ENCODE data around the gene BBS7. TPM values are rescaled to one million over a fixed set of nuclear protein-coding genes. Genes with fewer than 3 reads are reported as not detected.

BBS7 gene
- total and polyA plus RNA-seq, 2 experiments from 2014 or later: 9.5 to 11.9 TPM

GRCh38 chr4:121790976-121791375 is 79.3 kb downstream of the BBS7 start:
- DNase-seq (ENCODE audit: low spot score): peak; percentile 27
- H3K27me3 ChIP-seq: no peaks in the 10 kb centered on the region
- H3K4me3 ChIP-seq: no peak overlapping the region
- no peaks in the 10 kb centered on the region for H4K20me1 ChIP-seq (ENCODE audit: insufficient read depth, poor library complexity, severe bottlenecking)
- no peaks in the 10 kb centered on the region for H3K9me2 ChIP-seq (replicated peaks; ENCODE audit: insufficient read depth)
- H3K36me3 ChIP-seq (replicated peaks; ENCODE audit: insufficient read depth, low read depth): no peaks in the 10 kb centered on the region
- TF ChIP-seq CTCF (IDR thresholded peaks at IDR 0.05; ENCODE audit: poor library complexity) (no peak), EZH2phosphoT487 (IDR thresholded peaks at IDR 0.05; ENCODE audit: low read depth, severe bottlenecking, unreplicated experiment) (no peak), EZH2 (IDR thresholded peaks at IDR 0.05; ENCODE audit: borderline replicate concordance) (no peak)
- no peak overlapping the region for H3K4me2 ChIP-seq
- no peaks in the 10 kb centered on the region for H3K79me2 ChIP-seq
- H3K9me3 ChIP-seq (ENCODE audit: low read depth): no peaks in the 10 kb centered on the region
- H3K27ac ChIP-seq: peak overlapping the region; percentile 42
- H3K4me1 ChIP-seq (ENCODE audit: insufficient read depth): peaks cover 4% of the 10 kb centered on the region
- no peak overlapping the region for H2AFZ ChIP-seq

DNA sequence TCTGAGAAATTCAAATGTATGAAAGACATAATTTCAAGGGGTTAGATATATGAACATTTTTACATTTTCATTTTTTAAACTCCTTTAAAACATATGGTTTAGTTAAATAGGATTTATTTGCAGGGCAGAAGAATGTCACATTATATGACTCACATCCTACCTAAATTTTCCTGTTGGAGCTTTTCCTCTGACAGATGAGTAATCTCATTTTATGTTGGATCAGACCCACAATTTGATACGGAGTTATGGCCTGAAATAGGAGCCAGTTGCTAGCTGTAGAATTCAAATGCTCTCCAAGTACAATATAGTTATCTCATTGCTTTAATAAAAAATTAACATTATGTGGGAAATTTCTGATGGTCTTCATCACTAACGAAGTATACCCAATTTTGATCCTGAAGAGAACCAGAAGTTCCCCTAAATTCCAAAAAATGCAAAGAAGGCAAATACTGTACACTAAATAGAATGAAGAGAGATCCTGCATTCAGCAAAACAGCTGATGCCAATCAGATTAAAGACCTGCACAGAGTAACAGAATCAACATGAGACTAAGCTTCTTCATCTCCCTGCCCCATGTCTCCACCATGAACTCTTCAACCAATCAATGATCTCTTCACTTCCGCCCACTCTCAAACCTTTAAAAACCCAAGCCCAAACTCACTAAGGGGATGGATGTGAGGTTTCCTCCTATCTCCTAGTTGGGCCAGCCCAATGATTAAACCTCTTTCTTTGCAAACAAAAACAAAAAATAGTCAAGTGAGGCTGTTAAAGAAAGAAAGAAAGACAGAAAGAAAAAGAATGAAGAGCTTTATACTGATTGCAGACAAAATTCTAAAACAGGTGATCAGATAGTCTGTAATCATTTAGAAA is 80.1 kb downstream of the BBS7 start:
- WGBS (ENCODE audit: low lambda C conversion rate, missing lambda C conversion rate): 86% methylated on average over 3 of the region's 3 CpGs
- no peak overlapping the region for H3K4me2 ChIP-seq
- TF ChIP-seq EZH2 (IDR thresholded peaks at IDR 0.05; ENCODE audit: borderline replicate concordance) (no peak), CTCF (IDR thresholded peaks at IDR 0.05; ENCODE audit: poor library complexity) (no peak), EZH2phosphoT487 (IDR thresholded peaks at IDR 0.05; ENCODE audit: low read depth, severe bottlenecking, unreplicated experiment) (no peak)
- no peak for DNase-seq (ENCODE audit: low spot score)
- H3K9me3 ChIP-seq (ENCODE audit: low read depth): no peaks in the 10 kb centered on the region
- no peak overlapping the region for H2AFZ ChIP-seq
- no peaks in the 10 kb centered on the region for H3K79me2 ChIP-seq
- H3K27me3 ChIP-seq: no peaks in the 10 kb centered on the region
- peaks cover 2% of the 10 kb centered on the region for H3K4me1 ChIP-seq (ENCODE audit: insufficient read depth)
- H3K36me3 ChIP-seq (replicated peaks; ENCODE audit: insufficient read depth, low read depth): no peaks in the 10 kb centered on the region
- peak overlapping the region; percentile 42 for H3K27ac ChIP-seq
- H3K4me3 ChIP-seq: no peak overlapping the region
- no peaks in the 10 kb centered on the region for H4K20me1 ChIP-seq (ENCODE audit: insufficient read depth, poor library complexity, severe bottlenecking)
- no peaks in the 10 kb centered on the region for H3K9me2 ChIP-seq (replicated peaks; ENCODE audit: insufficient read depth)

GRCh38 chr4:121789455-121789854 is 80.8 kb downstream of the BBS7 start:
- H2AFZ ChIP-seq: no peak overlapping the region
- no peak overlapping the region for H3K4me2 ChIP-seq
- no peak for DNase-seq (ENCODE audit: low spot score)
- TF ChIP-seq EZH2phosphoT487 (IDR thresholded peaks at IDR 0.05; ENCODE audit: low read depth, severe bottlenecking, unreplicated experiment) (no peak), EZH2 (IDR thresholded peaks at IDR 0.05; ENCODE audit: borderline replicate concordance) (no peak), CTCF (IDR thresholded peaks at IDR 0.05; ENCODE audit: poor library complexity) (no peak)
- no peaks in the 10 kb centered on the region for H3K9me3 ChIP-seq (ENCODE audit: low read depth)
- H3K27me3 ChIP-seq: no peaks in the 10 kb centered on the region
- no peaks in the 10 kb centered on the region for H3K36me3 ChIP-seq (replicated peaks; ENCODE audit: insufficient read depth, low read depth)
- no peaks in the 10 kb centered on the region for H4K20me1 ChIP-seq (ENCODE audit: insufficient read depth, poor library complexity, severe bottlenecking)
- H3K9me2 ChIP-seq (replicated peaks; ENCODE audit: insufficient read depth): no peaks in the 10 kb centered on the region
- no peaks in the 10 kb centered on the region for H3K79me2 ChIP-seq
- H3K4me3 ChIP-seq: no peak overlapping the region
- WGBS (ENCODE audit: low lambda C conversion rate, missing lambda C conversion rate): 81% methylated on average over 1 of the region's 1 CpG
- H3K27ac ChIP-seq: no peak overlapping the region
- no peaks in the 10 kb centered on the region for H3K4me1 ChIP-seq (ENCODE audit: insufficient read depth)

All from hepatocyte (in vitro differentiated cells).